Activated naive CD4-positive, alpha-beta T cell treated with Interleukin-2 at 50 U/mL for 16 hours (primary cell): ENCODE data around the gene CEP112.

Experiments used
- DNase-seq: peaks from one replicate; pipeline ENCODE4 v3.0.0-alpha.2; 2020

CEP112 gene

GRCh38 chr17:65977041-65977440, 214.9 kb downstream of the CEP112 start:
- no peak for DNase-seq

GRCh38 chr17:65975878-65976277, 216.1 kb downstream of the CEP112 start:
- DNase-seq: no peak

GRCh38 chr17:65973237-65973636, 218.7 kb downstream of the CEP112 start:
- DNase-seq: no peak

- no peak for DNase-seq
Measured at GRCh38 chr17:65967372-65967771, 224.6 kb downstream of the CEP112 start.

GRCh38 chr17:65966072-65966695, 225.7 kb downstream of the CEP112 start:
- DNase-seq: no peak

- DNase-seq: no peak
Measured at GRCh38 chr17:65963179-65963578, 228.8 kb downstream of the CEP112 start.

- no peak for DNase-seq
Measured at GRCh38 chr17:65959630-65960029, 232.3 kb downstream of the CEP112 start.

- no peak for DNase-seq
Measured at GRCh38 chr17:65956814-65957213, 235.1 kb downstream of the CEP112 start.

- DNase-seq: no peak
Measured at GRCh38 chr17:65954148-65954449, 237.8 kb downstream of the CEP112 start.

- no peak for DNase-seq
Measured at GRCh38 chr17:65953316-65954147, 238.4 kb downstream of the CEP112 start.

GRCh38 chr17:65952586-65952985, 239.3 kb downstream of the CEP112 start:
- DNase-seq: no peak

GRCh38 chr17:65952015-65952414, 239.9 kb downstream of the CEP112 start:
- DNase-seq: no peak

- DNase-seq: no peak
Measured at GRCh38 chr17:65947831-65948230, 244.1 kb downstream of the CEP112 start.

GRCh38 chr17:65942592-65942991, 249.3 kb downstream of the CEP112 start:
- DNase-seq: no peak

- no peak for DNase-seq
Measured at GRCh38 chr17:65941356-65941899, 250.5 kb downstream of the CEP112 start.

- no peak for DNase-seq
Measured at GRCh38 chr17:65936013-65936412, 255.9 kb downstream of the CEP112 start.

GRCh38 chr17:65933290-65933689, 258.6 kb downstream of the CEP112 start:
- DNase-seq: no peak

- DNase-seq: no peak
Measured at GRCh38 chr17:65931246-65932149, 260.4 kb downstream of the CEP112 start.

GRCh38 chr17:65930140-65930730, 261.7 kb downstream of the CEP112 start:
- DNase-seq: no peak

- no peak for DNase-seq
Measured at GRCh38 chr17:65926599-65926998, 265.3 kb downstream of the CEP112 start.

GRCh38 chr17:65925606-65926307, 266.2 kb downstream of the CEP112 start:
- no peak for DNase-seq

GRCh38 chr17:65920996-65921395, 270.9 kb downstream of the CEP112 start:
- DNase-seq: no peak
